D341Med (cell line): ENCODE measurements around the gene SHFL.

Source experiments
- DNase-seq: peaks from one replicate; pipeline ENCODE4 v3.0.0; 2012; ENCODE audit warnings: low spot score

Gene SHFL

DNA sequence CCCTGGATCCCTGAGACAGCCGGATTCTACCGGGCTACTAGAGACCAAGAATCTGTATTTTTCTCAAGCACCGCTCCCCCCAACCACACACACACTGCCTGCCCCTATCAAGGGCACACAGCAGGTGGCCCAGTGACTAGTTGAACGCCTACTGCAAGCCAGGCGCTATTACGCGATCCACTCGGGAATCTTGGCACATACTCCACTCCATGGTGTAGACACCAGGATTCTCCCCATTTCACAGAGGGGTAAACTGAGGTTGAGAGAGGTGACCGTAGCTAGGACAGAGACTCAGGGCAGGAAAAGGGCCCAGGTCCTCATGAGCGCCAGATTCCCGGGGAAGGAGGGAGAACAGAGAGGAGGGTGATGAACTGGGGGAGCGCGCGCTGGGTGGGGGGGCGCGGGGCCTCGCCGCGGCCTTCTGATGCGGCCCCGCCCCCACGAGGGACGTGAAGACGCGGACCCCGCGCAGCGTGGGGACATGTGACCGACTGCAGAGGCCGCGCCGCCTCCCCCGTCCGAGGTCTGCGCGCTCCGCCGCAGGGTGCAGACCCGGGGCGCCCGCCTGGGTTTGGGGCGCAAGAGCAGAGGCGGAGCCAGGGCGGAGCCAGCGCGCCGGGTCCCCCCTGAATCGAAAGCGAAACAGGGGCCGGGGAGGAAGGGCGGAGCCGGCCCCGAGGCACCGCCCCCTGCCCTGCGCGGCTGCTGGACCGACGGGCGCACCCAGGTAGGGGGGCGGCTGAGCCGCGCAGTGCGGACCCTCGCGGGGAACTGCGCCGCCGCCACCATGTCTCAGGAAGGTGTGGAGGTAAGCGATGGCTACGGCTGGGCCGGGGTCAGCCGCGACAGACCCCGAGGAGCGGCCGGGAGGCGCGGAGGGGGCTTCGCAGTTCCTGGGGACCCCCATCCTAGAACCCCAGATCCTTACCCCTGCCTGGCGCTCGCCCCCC, at the start of gene SHFL:
Gene SHFL, plus strand, starts transcription at position 677 of the 950 bp plus-strand sequence. Its CDS starts 111 bp downstream, at position 788.
- DNase-seq = peak; percentile 81

GRCh38 chr19:10036601-10037071, 49.5 kb upstream of the SHFL start:
- DNase-seq = no peak

DNA sequence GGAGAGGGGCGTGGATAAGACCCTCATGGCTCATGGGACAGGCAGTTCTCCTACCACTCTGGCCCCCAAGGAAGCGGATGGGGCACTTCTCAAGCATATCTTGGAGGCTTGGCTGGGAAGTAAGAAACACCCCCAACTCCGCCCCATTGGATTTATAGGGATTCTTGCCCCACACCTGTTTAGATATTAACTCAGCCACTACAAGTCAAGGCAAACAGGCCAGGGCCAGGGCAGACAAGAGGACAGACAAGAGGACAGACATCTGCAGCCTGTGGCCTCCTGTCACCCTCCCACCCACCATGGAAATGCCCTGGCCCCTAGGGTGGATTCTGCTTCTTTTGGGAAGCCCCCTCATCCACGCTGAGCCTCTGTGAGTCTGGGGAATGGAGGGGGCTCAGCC, 48.8 kb upstream of the SHFL start:
- DNase-seq = no peak

DNA sequence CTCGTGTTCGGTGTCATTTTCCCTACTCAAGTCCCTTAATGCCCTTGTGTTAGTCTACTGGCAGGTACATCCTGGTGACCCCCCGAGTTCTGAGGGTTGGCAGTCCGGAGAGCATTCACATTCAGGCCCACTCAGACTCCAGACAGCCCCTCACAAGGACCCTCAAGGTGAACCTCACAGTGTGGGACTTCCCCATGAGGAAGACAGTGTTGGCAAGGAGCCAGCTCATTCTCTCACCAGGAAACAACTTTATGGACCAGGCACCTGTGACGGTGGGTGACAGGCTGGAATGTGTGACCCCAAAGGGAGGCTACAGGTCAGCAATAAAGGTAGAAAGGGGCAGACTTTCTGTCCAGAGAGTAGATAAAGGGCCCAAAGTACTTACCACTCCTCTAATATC, 48.3 kb upstream of the SHFL start:
- no peak for DNase-seq

- no peak for DNase-seq
Measured at GRCh38 chr19:10043286-10043927, 42.7 kb upstream of the SHFL start.

GRCh38 chr19:10044390-10044789, 41.7 kb upstream of the SHFL start:
- DNase-seq = no peak

GRCh38 chr19:10045371-10045770, 40.7 kb upstream of the SHFL start:
- DNase-seq = no peak

DNA sequence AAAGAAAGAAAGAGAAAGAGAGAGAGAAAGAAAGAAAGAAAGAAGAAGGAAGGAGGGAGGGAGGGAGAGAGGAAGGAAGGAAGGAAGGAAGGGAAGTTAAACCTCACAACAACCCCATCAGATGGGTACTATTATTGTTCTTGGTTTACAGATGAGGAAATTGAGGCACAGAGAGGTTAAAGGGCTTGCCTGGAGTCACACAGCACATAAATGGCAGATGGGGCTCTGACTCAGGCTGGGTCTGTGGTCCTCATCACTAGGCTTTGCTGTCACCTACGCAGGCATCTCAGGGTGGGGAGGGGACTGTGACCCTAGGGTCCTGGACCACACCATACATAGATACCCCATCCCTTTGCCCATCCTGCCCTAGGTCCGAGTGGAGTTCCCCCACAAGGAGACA, 36.5 kb upstream of the SHFL start:
- DNase-seq = no peak

GRCh38 chr19:10052602-10053360, 33.3 kb upstream of the SHFL start:
- DNase-seq = no peak

DNA sequence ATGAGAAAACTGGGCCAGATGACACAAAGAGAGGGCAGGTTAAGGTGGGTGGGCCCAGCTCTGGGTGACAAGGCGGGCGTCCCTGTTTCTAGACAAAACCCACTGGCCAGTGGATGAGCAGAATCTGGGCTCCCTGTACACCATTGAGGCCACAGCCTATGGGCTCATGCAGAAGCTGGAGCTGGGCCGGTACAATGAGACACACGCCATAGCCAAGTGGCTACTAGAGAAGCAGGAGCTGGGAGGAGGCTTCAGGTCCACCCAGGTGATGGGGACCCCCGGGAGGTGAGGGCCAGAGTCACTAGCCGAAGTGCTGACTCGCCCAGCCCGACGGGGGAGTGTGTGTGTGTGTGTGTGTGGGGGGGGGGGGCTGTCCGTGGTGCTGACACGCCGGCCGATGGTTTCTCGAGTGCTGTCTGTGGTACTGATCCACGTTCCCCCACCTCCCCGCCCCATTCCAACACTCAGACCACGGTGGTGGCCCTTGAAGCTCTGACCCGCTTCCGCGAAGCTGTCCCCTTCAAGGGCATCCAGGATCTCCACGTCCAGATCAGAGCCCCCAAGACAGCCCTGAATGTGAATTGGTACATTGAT, 24.3 kb upstream of the SHFL start:
- no peak for DNase-seq

- DNase-seq = no peak
Measured at GRCh38 chr19:10068205-10068604, 17.9 kb upstream of the SHFL start.

DNA sequence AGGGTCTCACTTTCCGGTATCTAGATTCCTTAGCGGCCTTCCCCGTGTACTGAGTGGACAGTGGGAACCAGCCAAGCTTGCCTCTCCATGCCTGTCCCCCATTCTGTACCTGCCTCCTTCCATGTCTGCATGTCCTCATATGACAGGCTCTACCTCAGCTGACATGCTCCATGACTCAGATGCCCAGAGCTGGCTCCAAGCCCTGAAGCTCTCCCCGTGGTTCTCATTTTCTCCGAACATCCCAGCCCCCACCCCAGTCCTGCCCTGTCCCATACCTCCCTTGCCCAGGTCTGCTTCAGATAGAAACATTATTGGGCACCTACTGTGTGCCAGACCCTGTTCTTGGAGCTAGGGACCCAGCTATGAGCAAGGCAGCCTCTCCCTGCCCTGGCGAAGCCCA, 17.1 kb upstream of the SHFL start:
- DNase-seq = no peak

GRCh38 chr19:10070730-10071446, 15.2 kb upstream of the SHFL start:
- no peak for DNase-seq

DNA sequence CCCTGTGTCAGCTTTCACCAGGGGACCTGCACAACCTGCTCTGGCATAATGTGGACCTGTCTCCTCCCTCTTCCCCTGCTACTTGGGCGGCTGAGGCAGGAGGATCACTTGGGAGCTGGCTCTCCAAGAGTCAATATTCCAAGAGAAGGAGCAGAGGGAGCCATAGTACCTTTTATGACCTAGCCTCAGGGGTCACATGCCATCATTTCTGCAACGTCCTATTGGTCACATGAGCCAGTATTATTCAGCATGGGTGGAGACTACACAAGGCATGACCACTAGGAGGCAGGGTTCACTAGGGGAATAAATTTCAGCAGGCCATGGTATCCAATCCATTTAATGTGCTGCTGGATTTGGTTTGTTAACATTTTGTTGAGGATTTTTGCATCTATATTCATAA, 12.0 kb upstream of the SHFL start:
- peak; percentile 65 for DNase-seq

DNA sequence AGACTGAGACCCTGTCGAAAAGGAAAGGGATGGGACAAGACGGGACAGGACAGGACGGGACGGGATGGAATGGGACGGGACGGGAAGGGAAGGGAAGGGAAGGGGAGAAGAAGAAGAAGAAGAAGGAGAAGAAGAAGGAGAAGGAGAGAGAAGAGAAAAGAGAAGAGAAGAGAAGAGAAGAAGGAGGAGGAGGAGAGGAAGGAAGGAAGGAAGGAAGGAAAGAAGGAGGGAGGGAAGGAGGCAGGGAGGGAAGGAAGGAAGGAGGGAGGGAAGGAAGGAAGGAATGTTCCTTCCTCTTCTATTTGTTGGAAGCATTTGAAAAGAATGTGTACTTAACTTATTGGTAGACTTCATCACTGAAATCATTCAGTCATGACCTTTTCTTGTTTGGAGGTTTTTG, 9.6 kb upstream of the SHFL start:
- DNase-seq = no peak

DNA sequence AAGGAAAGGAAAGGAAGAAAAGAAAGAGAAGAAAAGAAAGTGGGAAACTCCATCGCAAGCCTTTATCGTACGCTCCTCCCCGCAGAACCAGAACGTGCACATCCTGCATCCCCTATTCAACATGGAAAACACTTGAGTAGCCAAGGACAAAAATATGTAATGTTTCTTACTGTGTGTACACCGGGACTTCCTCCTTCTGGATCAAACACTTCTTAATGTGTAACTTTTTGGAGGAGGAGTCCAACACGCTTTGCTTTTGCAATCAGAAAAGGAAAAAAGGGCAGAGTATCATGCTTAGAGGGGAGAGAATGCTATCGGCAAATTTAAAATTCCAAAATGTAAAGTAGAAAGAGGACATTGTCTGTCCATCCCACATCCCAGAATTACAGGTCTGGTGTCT, 7.8 kb upstream of the SHFL start:
- no peak for DNase-seq

DNA sequence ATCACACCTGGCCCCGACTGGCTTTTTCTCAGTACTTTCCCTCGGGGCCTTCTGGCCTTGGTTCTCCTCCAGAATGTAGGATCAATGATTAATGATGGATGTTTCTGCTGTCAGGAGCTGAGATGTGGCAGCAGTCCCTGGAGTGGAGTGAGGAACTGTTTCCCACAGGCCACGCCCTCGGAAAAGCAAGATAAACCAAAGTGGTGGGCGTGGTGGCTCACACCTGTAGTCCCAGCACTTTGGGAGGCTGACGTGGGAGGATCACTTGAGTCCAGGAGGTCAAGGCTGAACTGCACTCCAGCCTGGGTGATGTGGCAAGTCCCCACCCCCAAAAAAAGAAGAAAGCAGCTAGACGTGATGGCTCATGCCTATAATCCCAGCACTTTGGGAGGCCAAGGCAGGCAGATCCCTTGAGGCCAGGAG, 7.1 kb upstream of the SHFL start:
- no peak for DNase-seq

GRCh38 chr19:10083911-10084310, 2.2 kb upstream of the SHFL start:
- no peak for DNase-seq

GRCh38 chr19:10084803-10085202, 1.3 kb upstream of the SHFL start:
- no peak for DNase-seq

GRCh38 chr19:10086591-10087192, 575 bp downstream of the SHFL start:
- no peak for DNase-seq
